Endodermal cell (in vitro differentiated cells): ENCODE results near the gene RHOH. TPM values are rescaled to one million over a fixed set of nuclear protein-coding genes. Genes with fewer than 3 reads are reported as not detected.

Experiments used
- DNase-seq: peaks from one replicate; pipeline ENCODE4 v3.0.0-alpha.2; 2017
- H3K27ac ChIP-seq: 2 replicates; pipeline ENCODE4 v1.5.1; 2013; ENCODE audit warnings: mild to moderate bottlenecking, low read depth, low read length, moderate library complexity
- H3K27me3 ChIP-seq: 2 replicates; pipeline ENCODE4 v1.6.1; 2013; ENCODE audit warnings: mild to moderate bottlenecking, low read length, moderate library complexity; ENCODE audit not compliant: insufficient read depth, control insufficient read depth, poor library complexity, severe bottlenecking
- H3K36me3 ChIP-seq: 2 replicates; pipeline ENCODE4 v1.7.0; 2013; ENCODE audit warnings: mild to moderate bottlenecking, low read length, moderate library complexity; ENCODE audit not compliant: control insufficient read depth, insufficient read depth
- H3K4me1 ChIP-seq: one replicate; pipeline ENCODE4 v1.7.0; 2013; ENCODE audit warnings: low read length; ENCODE audit not compliant: control insufficient read depth, insufficient read depth
- H3K4me3 ChIP-seq: 2 replicates; pipeline ENCODE4 v1.5.1; 2013; ENCODE audit warnings: mild to moderate bottlenecking, low read length, moderate library complexity
- H3K9ac ChIP-seq: 2 replicates; pipeline ENCODE4 v1.6.1; 2013; ENCODE audit warnings: mild to moderate bottlenecking, low read length, moderate library complexity; ENCODE audit not compliant: poor library complexity, severe bottlenecking; ENCODE audit errors: extremely low read depth
- H3K9me3 ChIP-seq: 2 replicates; pipeline ENCODE4 v1.6.1; 2013; ENCODE audit warnings: mild to moderate bottlenecking, low read length, moderate library complexity; ENCODE audit not compliant: control insufficient read depth
- H3K27ac Mint-ChIP-seq: 2 replicates; pipeline ENCODE4 v1.8.0; 2020; ENCODE audit warnings: mixed read lengths
- H3K27me3 Mint-ChIP-seq: 2 replicates; pipeline ENCODE4 v1.8.0; 2021; ENCODE audit warnings: mild to moderate bottlenecking, mixed read lengths; ENCODE audit not compliant: insufficient read depth
- H3K36me3 Mint-ChIP-seq: 2 replicates; pipeline ENCODE4 v1.8.0; 2020; ENCODE audit warnings: low read depth, mixed read lengths
- H3K4me1 Mint-ChIP-seq: 2 replicates; pipeline ENCODE4 v1.8.0; 2020; ENCODE audit warnings: mixed read lengths
- H3K4me3 Mint-ChIP-seq: 2 replicates; pipeline ENCODE4 v1.8.0; 2020; ENCODE audit warnings: mild to moderate bottlenecking, moderate library complexity, mixed read lengths
- H3K9me3 Mint-ChIP-seq: 2 replicates; pipeline ENCODE4 v1.8.0; 2020; ENCODE audit warnings: mild to moderate bottlenecking, mixed read lengths
- WGBS, 2 experiments: methylation state at CpG; one replicate each; pipeline versions ENCODE4 v1.1.5 to v1.1.7; 2013; ENCODE audit warnings: missing lambda C conversion rate in 2 of 2, mixed read lengths in 1 of 2; ENCODE audit not compliant: insufficient coverage in 1 of 2, insufficient read length in 1 of 2; 5-methylcytosine and 5-hydroxymethylcytosine counted together
- total RNA-seq, 2 donors: library from RNA; stranded (reverse); fragmentation: NEBNext Ultra II Directional in 1 of 2; extraction: Animal tissue kit (Norgen Biotek cat#: 25700) in 1 of 2; gene quantifications; 2 replicates in 1 of 2; 3 replicates in 1 of 2; pipeline ENCODE4 v1.2.1, GENCODE V29; 2021
- TF ChIP-seq, protein P1 (sequence below): fragments of 200-600 bp; sonication (generic); conservative IDR thresholded peaks from 2 replicates; pipeline ENCODE4 v1.5.0; 2021; ENCODE audit warnings: antibody characterized with exemption, mild to moderate bottlenecking

Gene RHOH
- total RNA-seq, 2 donors from 2014 or later = 2.9 to 9.4 TPM

DNA sequence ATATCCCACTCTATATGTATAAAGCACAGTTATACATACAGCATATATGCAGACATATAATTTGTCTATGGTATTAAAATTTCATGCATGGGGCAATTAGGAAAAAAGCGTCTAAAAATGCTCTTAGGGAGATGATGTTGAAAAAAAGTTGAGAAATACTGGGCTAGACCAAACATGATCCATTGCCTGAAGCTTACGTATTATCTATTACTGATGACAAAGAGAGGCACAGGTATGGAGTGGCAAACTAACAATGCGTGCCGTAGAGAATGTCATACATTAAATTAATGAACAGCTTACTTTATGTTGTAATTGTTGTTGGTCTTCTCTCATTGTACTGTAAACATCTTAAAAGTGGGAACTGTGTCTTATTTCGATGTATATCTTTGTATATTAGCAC is 13.9 kb downstream of the RHOH start:
- Histone ChIP-seq H3K4me1 (peaks cover 2% of the 10 kb centered on the region), H3K27ac (no peak overlapping the region), H3K9me3 (no peaks in the 10 kb centered on the region), H3K36me3 (no peaks in the 10 kb centered on the region), H3K27me3 (no peaks in the 10 kb centered on the region), H3K9ac (no peak overlapping the region), H3K4me3 (no peak overlapping the region)
- 91 to 97% methylated on average over 2 to 4 of the region's 5 CpGs for WGBS, 2 experiments
- Mint-ChIP-seq H3K27me3 (no peaks in the 10 kb centered on the region), H3K4me1 (peaks cover 9% of the 10 kb centered on the region), H3K4me3 (no peak overlapping the region), H3K9me3 (no peaks in the 10 kb centered on the region), H3K27ac (no peak overlapping the region), H3K36me3 (no peaks in the 10 kb centered on the region)
- TF ChIP-seq, protein P1, sequence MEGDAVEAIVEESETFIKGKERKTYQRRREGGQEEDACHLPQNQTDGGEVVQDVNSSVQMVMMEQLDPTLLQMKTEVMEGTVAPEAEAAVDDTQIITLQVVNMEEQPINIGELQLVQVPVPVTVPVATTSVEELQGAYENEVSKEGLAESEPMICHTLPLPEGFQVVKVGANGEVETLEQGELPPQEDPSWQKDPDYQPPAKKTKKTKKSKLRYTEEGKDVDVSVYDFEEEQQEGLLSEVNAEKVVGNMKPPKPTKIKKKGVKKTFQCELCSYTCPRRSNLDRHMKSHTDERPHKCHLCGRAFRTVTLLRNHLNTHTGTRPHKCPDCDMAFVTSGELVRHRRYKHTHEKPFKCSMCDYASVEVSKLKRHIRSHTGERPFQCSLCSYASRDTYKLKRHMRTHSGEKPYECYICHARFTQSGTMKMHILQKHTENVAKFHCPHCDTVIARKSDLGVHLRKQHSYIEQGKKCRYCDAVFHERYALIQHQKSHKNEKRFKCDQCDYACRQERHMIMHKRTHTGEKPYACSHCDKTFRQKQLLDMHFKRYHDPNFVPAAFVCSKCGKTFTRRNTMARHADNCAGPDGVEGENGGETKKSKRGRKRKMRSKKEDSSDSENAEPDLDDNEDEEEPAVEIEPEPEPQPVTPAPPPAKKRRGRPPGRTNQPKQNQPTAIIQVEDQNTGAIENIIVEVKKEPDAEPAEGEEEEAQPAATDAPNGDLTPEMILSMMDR = no peak
- DNase-seq = no peak

DNA sequence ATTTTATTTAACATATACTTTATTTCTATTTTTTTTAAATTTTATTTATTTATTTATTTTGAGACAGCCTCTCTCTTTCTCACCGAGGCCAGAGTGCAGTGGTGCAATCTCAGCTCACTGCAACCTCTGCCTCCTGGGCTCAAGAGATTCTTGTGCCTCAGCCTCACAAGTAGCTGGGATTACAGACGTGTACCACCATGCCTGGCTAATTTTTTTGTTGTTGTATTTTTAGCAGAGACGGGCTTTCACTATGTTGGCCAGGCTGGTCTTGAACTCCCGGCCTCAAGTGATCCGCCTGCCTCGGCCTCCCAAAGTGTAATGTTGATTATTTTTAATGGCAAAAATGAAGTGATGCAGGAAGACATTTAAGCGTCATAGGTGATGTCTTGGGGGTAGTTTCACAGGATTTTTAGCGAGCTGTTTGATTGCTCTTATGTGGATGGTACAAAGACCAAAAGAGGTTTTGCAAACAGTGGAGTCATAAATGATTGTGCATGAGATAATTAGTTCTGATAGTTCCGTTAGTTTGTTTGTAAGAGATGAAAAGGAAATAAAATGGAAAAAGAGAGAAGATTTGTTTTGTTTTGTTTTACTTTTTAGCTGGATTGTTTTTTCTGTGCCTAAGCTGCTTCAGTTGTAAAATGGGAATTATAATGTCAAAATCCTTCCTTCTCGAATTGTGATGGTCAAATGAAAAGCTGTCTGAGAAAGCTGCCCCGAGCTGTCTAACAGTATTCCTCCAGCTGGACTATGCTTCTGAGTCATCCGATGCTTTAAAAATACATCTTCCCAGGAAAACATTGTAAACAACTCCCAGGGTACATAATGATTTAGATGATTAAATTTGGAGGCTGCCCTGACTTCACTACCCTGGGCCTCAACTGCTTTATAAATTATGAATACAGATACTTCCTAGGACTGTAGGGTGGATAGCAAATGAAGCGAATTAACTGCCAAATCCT is 14.7 kb downstream of the RHOH start:
- H3K4me3 ChIP-seq = no peak overlapping the region
- Mint-ChIP-seq H3K27me3 (no peaks in the 10 kb centered on the region), H3K36me3 (no peaks in the 10 kb centered on the region), H3K4me1 (peaks cover 9% of the 10 kb centered on the region), H3K27ac (no peak overlapping the region), H3K9me3 (no peaks in the 10 kb centered on the region), H3K4me3 (no peak overlapping the region)
- no peaks in the 10 kb centered on the region for H3K27me3 ChIP-seq
- H3K4me1 ChIP-seq = peaks cover 2% of the 10 kb centered on the region
- no peaks in the 10 kb centered on the region for H3K9me3 ChIP-seq
- no peak overlapping the region for H3K9ac ChIP-seq
- H3K27ac ChIP-seq = no peak overlapping the region
- TF ChIP-seq, protein P1 = no peak
- DNase-seq = no peak
- whole genome bisulfite sequencing, 2 experiments = 85 to 95% methylated on average over 8 to 13 of the region's 13 CpGs
- H3K36me3 ChIP-seq = no peaks in the 10 kb centered on the region

DNA sequence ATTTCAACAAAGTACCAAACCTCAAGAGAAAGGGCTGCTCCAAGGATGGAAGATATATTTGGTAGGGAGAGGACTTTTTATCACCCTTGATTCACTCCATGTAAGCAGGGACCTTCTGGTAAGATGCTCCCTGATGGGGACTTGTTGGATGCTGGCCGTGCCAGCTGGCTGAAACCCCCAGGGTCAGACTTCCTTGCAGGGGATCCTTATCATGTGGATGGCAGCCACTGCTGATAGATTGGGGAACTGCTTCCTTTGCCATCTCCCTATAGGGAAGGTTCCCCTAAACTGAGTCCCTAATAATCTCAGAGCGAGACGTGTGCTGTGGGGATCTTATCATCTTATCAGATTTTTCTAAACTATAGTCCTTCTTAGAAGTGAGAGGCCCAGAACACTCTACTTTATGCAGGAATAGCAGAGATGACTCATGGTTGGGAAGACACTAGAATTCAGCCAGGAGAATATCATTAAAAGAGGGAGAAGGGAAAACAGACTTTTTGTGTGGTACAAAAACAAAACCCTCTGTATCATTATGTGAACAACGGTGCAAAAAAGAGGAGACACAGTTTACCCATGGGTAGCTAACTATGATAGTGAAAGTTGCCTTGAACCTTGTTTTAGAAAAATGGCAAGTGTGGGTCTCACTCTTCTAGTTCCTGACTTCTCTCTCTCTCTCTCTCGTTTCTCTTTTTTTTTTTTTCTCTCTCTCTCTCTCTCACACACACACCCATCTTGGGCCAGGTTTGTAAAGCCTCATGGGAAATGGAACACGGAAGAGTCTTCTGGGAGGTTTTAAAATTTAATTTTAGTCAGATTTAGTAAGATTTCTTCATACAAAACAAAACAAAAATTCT is 16.1 kb downstream of the RHOH start:
- Mint-ChIP-seq H3K27ac (no peak overlapping the region), H3K4me3 (no peak overlapping the region), H3K36me3 (no peaks in the 10 kb centered on the region), H3K27me3 (no peaks in the 10 kb centered on the region), H3K4me1 (peaks cover 9% of the 10 kb centered on the region), H3K9me3 (no peaks in the 10 kb centered on the region)
- H3K36me3 ChIP-seq = no peaks in the 10 kb centered on the region
- H3K27ac ChIP-seq = no peak overlapping the region
- DNase-seq = no peak
- no peaks in the 10 kb centered on the region for H3K9me3 ChIP-seq
- WGBS, 2 experiments = 89 to 100% methylated on average over 3 to 5 of the region's 6 CpGs
- no peak overlapping the region for H3K9ac ChIP-seq
- TF ChIP-seq, protein P1 = no peak
- H3K4me3 ChIP-seq = no peak overlapping the region
- H3K27me3 ChIP-seq = no peaks in the 10 kb centered on the region
- H3K4me1 ChIP-seq = peaks cover 2% of the 10 kb centered on the region
